ENCODE results near the gene MRS2. TPM values are rescaled to one million over a fixed set of nuclear protein-coding genes. Genes with fewer than 3 reads are reported as not detected.

The MRS2 gene
- total RNA-seq, 4 donors from 2014 or later: 22.1 to 39.7 (median 29.9) TPM

DNA sequence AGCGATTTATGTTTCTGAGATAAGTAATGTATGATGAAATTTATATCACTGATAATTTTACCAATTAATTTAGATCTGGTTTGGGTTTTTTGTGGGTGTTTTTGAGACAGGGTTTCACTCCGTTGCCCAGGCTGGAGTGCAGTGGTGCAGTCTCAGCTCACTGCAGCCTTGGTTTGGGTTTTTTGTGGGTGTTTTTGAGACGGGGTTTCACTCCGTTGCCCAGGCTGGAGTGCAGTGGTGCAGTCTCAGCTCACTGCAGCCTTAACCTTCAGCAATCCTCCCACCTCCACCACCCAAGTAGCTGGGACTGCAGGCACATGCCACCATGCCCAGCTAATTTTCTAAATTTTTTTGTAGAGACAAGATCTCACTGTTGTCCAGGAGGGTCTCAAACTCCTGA is 13.0 kb downstream of the MRS2 start:
- TF ChIP-seq CTCF (IDR thresholded peaks at IDR 0.05; ENCODE audit: low read depth): no peak

DNA sequence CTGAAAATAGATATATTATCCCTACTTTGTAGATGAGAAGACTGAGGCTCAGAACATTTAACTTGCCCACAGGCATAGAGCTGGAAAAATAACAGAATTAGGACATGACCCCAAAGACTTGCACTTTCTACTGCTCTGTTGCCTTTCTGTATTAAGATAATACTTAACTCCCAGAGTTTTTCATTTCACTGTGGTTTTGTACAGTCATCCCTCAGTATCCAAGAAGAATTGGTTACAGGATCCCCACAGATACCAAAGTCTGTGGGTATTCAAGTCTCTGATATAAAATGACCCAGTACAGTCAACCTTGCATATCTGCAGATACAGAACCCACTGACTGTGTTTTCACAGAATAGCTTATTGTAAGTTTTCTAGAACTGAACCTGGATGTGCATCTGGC is 16.8 kb downstream of the MRS2 start:
- TF ChIP-seq CTCF (IDR thresholded peaks at IDR 0.05; ENCODE audit: low read depth): no peak

GRCh38 chr6:24425091-24425490 is 22.4 kb downstream of the MRS2 start:
- no peak for TF ChIP-seq CTCF (IDR thresholded peaks at IDR 0.05; ENCODE audit: low read depth)

DNA sequence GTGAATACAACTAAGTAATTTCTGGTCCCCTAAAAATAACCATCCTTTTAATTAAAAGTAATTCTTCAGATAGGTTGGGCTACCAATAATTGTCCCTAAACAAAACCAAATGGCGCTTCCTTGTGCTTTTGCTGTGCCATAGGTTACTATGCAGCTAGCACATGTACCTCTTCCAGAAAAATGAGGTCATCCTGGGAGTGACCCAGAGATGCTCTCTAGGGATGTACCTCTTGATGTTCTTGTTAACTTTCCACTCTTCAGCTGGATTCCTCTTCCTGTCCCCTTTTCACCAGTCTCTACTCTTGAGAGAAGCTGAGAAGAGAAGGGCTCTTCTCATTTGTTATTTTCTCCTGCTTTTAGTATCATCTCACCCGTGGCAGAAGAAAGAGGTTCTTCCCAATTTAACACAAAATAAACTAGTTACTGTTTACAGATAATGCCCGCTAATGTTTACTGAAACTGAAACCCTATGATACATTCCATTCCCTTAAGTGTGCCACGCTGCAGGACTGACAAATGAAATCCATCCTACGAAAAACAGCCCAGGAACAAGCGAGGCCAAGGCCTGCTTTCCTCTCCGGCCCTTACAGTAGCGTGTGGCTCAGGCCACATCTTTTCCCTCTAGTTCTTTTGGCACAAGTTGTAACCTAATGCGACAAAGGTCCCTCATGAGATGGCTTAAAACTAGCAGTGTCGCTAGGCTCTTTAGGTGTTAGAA is 24.2 kb downstream of the MRS2 start:
- TF ChIP-seq CTCF (IDR thresholded peaks at IDR 0.05; ENCODE audit: low read depth): no peak

DNA sequence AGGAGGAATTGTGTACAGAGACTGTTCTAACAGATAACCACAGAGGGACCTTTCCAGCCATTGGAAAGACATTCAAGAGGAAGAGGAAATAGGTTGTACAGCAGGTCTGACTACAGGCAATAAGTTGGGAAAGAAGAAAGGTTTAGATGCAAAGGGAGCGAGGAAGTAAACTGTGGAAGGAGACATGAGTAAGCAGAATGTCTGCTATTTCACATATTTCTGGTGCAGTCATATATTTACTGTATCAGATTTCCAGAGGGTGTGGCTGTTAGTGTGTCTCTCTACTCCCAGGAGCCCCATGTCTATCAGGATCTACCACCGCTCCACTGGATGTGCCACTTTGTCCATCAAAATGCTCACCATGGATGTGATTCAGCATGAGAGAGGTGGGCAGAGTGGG is 25.9 kb downstream of the MRS2 start:
- TF ChIP-seq CTCF (IDR thresholded peaks at IDR 0.05; ENCODE audit: low read depth): no peak

GRCh38 chr6:24429146-24429545 is 26.4 kb downstream of the MRS2 start:
- TF ChIP-seq CTCF (IDR thresholded peaks at IDR 0.05; ENCODE audit: low read depth): no peak

- TF ChIP-seq CTCF (IDR thresholded peaks at IDR 0.05; ENCODE audit: low read depth): no peak
These were observed 27.4 kb downstream of the MRS2 start for GRCh38 chr6:24430086-24430485.
